Stimulated activated CD4-positive, alpha-beta T cell treated with anti-CD3 and anti-CD28 coated beads, Interleukin-2, amount 100 ng/mL, for 24 hours (primary cell): Measurements from ENCODE around the gene CAP1.

Source experiments
- DNase-seq, 2 donors: peaks; one replicate each; pipeline ENCODE4 v3.0.0-alpha.2; 2020

CAP1 gene

DNA sequence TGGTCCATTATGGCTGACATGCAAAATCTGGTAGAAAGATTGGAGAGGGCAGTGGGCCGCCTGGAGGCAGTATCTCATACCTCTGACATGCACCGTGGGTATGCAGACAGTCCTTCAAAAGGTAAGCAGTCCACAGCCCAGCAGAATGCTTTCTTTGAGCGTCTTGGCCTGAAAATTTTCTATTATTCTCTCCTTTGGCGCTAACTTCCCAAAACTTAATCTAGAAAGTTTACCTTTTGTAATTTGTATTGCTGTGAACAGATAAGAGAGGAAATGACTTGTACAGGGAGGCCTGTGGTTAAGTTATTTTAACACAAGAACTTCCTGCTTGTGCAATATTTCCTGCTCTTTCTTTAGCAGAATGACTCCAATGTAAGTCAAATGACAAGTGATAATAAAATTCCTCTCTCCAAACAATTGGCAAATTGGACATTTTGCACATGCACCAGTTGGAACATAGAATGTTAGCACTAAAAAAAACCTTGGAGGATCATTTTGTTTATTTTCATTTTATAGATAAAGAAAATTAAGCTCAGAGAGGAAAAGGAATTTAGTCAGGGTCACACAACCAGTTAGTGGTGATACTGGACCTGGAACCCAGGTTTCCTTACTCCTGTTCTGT is 18.9 kb downstream of the CAP1 start:
- no peak for DNase-seq

DNA sequence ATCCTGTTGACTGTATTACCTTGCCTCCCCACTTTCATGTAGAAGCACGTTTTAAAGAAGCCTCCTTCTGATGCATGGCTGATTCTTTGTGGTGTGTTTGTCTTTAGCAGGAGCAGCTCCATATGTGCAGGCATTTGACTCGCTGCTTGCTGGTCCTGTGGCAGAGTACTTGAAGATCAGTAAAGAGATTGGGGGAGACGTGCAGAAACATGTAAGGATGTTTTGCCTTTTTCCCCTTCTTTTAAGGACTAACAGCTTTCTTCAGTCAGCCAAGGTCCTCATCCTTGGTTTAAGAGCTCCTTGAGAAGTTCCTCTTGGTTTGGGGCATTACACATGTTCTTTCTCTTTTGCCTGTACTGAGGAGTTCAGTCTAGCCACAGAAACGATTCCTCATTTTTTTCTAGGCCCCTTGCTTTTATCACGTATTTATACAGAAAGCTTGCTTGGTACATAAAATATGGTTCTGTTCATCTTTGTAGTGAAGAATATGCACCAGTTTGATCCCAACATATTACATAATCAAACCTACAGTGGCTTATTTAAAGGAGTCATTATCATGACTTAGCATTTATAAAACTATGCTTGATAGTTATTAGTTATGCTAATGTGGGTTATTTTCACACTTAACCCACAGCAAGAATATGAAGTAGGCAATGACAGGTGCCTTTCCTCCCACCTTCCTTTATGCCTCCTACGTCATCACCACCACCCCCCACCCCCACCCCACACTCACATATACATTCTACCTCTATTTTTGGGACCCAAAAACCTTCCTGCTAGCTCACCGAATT is 19.6 kb downstream of the CAP1 start:
- no peak for DNase-seq

DNA sequence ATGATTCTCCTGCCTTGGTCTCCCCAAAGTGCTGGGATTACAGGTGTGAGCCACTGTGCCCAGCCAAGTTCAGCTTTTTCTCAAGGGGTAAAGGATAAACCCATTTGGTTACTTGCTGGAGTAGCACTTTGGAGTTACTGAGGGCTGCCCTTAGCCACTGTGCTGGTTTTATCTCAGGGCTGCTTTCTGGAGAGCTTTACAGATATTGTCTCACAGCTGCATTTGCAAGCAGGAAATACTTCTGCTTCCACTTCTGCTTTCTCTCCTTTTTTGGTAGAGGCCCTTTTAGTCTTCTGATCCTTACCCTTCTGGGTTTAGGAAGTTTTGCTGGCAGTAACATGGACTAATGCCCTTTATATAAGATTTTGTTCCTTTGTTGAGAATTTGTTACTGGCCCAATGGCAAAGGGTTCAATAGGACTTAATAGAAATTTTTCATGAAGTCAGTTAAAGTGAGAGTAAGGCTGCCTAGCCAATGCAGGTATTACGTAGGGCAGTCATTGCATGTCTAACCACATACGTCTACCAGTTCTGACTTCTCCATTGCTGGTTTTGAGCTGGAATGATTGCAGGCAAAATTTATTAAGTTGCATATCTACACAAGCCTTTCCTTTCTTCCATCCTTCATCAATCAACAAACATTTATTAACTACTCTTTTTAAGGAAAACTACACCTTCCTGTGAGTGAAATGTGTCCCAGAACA is 24.4 kb downstream of the CAP1 start:
- no peak for DNase-seq

DNA sequence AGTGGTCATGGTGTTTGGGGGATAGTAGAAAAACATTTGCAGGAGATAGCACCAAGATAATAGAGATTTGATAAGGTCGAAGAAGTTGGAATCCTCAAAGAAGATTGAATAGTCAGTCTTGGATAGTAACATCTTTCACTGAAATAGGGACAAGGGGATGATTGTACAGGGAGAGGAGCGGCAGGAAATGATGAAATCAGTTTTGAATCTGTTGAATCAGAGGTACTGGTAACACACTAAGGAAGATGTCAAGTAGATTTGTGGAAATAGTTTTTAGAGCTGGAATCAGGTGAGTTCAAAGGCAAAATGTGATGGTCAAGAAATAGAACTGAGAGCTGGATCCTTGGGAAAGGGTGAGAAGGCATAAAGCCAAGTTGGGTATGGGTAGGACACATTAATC is 26.5 kb downstream of the CAP1 start:
- DNase-seq = no peak

DNA sequence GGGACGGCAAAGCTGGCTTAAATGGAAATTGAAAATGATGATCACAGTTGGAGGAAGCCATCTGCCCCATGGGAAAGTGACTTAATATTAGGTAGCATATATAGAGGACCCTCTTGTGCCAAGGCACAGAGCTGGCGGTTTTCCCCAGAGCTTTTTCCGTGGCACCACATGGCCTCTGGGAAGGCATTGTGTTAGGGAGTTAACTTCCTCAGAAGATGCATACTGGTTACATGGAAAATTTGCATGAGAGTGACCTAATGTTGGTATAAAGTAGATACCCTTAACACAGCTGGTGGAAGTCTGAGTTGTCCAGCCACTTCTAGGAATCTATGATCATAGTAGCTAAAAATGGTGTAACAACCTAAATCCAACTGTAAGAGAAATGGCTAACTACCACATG is 27.3 kb downstream of the CAP1 start:
- DNase-seq = no peak

DNA sequence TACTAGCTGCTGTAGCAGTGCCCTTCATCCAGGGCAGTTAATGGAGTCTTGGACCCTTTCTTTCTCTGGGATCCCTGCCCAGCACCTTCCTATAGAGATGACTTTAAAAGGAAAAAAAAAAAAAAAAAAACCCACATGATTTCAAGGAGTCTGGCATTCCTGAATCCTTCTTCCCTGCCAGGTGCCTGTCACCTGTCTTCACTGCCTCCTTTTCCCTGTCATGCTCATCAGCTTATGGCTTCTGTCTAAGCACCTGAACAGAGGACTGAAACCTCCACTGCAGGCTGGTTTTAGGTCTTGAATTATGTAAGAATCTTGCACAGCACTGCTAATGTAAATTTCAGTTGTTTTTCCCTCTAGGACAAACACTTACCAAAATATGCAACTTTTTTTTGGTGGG is 31.6 kb downstream of the CAP1 start:
- DNase-seq = no peak

DNA sequence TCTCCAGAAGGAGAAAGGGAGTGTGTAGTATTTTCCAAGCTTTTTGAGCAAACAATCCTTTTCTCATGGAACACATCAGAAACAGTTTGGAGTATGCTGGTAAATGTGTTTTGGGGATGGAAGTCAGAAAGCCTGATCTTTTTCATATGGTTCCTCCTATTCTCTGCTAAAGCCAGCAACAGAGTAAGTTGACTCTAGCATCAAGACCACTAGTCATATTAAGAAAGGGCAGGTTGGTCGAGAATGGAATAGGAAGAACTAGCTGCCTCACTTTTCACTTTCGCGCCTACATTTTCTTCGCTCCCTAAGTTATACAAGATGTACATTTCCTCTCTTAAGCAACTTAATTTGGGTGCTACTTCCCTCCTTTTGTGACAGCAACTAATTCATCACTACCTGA is 32.5 kb downstream of the CAP1 start:
- no peak for DNase-seq

DNA sequence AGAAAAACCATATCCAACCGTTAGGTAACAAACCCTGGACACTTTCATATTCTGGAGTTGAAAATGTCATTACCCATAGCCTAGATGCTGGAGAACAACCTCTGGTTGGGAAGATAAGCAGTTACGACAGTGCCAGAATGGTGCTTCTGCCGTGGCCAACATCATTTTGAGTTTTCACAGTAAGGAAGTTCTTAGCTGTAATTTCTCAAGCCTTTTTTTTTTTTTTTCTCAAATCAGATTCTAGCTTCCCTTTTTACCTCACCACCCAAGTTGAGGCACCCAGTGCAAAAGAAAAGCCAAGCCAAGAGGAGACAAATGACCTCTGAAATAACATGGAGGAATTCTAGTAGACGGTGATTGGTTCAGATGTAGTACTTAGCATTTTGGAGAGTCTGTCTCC is 34.7 kb downstream of the CAP1 start:
- no peak for DNase-seq

DNA sequence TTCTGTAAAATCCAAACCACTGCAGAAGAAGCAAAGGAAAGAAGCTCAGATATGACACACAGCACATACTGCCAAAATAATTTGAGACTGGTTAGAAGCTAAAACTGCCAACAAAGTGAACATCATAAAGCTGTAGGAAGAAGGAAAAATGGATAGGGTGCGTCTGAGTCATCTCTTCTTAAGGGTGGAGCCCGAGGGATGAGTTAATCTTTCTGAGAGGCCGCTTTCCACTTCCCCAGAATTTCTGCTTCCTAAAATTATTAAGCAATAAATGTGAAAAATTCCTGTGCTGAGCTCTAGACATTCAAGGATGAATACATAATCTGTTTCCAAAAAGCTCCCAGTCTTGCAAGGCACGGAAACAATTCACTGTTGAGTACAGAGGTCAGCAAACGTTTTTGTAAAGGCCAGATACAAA is 36.4 kb downstream of the CAP1 start:
- DNase-seq = no peak

DNA sequence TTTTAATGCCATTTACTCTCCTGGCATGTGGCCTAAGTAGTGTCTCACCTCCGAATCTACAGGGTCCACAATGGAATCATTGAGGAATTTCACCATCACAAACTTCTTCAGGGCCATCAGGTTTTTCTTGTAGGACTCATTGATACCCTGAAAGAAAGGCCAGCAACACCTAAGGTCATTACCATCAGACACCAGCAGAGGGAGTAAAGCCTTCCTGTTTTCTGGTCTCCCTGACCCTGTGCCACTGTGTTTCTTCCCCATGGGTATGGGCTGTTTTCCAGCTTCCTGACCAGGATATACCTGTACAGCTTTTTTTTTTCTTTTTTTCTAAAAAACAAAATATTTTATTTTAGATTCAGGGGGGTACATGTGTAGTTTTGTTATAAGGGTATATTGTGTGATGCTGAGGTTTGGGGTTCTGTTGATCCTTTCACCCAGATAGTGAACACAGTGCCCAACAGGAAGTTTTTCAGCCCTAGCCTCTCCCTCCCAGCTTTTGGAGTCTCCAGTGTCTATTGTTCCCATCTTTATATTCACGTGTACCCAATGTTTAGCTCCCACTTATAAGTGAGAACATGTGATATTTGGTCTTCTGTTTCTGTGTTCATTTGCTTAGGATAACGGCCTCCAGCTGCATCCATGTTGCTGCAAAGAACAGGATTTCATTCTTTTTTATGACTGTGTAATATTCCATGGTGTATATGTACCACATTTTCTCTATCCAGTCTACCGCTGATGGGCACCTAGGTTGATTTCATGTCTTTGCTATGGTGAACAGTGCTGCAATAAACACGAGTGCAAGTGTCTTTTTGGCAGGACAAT is 38.2 kb downstream of the CAP1 start:
- peak; percentile 37 to 60 for DNase-seq

DNA sequence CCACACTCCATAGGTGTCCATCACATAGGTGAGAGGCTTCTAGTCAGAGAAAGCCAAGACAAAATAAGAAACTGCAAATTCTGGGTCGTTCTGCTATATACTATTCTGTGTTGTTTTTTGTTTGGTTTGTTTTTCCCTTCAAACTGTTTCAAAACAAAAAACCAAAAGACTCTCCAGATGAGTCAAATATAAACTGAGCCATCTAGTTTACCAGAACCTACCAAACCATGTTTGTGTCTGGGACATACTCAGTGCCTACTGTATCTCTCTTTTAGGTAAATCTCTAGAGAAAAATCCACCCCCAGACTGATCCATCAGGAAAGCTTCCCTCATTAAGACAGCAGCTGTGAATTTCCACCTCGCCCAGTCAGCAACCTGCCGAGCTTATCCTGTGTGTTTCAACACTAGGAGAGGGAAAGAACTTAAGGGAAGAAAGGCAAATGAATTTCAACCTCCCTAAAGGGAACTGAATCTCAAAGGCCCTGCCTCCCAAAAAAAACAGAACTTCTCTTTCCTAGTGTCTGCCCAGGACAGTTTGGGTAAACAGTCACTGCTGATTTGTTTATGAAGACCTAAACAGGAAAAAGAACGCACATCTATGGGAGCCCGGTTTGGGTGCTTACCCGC is 39.4 kb downstream of the CAP1 start:
- no peak for DNase-seq

DNA sequence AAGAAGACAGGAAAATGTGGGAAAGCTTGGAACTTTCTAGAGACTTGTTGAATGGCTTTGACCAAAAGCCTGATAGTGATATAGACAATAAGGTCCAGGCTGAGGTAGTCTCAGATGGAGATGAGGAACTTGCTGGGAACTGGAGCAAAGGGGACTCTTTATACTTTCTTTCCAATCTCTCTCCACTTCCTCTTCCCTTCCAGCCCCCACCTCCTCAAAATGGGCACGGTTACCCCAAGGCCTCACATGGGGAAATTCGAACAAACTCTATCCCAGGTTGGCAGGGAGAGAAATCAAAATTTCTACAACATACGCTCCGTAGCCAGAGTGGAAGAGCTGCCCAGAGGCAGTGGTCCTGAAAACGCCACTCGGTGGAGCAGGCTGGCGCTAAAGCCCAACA is 41.3 kb downstream of the CAP1 start:
- DNase-seq = no peak

DNA sequence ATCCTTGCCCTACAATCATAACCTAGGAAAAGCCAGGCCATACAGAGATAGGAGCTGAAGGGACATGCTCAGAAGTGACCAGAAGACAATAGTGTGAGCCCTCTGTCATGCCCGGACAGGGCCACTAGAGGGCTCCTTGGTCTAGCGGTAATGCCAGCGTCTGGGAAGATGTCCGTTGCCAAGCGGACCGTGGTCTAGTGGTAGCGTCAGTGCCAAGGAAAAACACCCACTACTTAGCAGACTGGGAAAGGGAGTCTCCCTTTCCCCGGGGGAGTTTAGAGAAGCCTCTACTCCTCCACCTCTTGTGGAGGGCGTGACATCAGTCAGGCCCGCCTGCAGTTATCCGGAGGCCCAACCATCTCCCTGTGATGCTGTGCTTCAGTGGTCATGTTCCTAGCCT is 44.2 kb downstream of the CAP1 start:
- DNase-seq = peak; percentile 47 to 58

DNA sequence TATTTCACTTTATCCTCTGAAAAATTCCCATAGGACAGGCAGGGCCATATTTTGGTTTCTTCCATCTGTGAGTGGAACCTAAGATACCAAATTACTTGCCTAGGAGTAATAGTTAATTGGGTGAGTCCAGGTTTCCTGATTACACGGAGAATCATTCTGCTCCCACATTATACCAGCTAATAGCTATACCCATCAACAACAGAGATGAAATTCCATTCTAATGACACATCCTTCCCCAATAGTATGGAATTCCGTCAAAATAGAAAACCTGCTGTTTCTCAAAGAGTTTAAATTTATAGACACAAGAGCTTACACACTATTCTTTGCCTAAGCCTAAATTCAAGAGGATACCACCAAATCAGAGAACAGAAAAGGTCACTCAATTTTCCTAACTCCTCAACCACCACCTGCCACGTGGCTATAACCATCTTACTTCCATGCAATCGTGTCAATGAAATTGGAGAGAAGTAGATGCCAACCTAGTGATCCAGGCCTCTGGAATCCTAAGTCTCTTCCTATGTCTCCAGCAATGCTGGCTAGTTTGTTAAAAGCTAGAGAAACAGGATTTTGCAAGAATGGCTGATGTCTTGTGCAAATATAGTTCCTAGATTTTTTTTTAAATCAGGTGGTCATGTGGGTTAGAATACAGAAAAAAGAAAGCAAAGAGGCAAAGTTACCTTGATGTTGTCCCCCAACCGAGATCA is 50.3 kb downstream of the CAP1 start:
- DNase-seq = no peak

DNA sequence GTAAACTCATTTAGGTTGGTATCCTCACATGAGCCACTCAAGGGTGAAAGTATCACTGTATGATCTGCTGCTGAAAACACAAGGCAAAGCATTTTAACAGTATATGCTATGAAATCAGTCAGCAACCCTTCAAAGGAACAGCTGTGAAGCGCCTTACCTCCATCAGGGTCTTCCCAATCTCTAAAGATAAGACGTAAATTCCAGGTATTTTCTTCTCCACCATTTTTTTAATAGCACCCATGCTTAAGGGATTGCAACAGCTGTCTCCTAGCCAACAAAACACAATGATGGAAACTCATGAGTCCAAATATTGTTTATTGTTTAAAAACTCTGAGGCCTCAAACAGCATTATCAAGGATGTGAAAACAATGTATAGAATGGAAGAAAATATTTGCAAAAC is 51.7 kb downstream of the CAP1 start:
- no peak for DNase-seq

DNA sequence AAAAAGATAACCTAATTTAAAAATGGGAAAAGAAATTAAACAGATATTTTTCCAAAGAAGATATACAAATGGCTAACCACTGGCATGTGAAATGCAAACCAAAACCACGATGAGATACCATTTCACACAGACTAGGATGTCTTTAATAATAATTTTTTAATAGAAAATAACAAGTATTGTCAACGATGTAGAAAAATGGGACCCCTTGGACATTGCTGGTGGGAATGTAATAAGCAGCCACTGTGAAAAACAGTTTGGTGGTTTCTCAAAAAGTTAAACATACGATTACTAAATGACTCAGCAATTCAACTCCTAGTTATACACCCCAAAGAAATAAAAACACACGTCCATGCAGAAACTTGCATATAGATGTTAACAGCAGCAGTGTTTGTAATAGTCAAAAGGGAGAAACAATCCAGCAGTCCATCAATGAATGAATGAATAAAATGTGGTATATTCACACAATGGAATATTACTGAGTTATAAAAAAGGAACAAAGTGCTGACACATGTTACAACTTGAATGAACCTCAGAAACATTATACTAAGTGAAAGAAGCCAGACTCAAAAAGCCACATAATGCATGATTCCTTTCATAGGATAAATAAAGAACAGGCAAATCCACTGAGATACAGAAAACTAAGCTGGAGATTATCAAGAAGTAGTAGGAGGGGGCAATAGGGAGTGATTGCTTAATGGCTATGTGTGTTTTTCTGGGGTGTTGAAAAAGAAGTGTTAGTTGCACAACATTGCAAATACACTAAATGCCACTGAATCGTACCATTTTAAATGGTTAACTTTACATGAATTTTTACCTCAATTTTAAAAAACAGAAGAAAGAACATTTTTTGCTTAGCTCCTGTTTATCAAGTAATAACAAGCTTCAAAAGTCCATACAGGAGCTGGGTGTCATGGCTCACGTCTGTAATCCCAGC is 52.4 kb downstream of the CAP1 start:
- DNase-seq = no peak

DNA sequence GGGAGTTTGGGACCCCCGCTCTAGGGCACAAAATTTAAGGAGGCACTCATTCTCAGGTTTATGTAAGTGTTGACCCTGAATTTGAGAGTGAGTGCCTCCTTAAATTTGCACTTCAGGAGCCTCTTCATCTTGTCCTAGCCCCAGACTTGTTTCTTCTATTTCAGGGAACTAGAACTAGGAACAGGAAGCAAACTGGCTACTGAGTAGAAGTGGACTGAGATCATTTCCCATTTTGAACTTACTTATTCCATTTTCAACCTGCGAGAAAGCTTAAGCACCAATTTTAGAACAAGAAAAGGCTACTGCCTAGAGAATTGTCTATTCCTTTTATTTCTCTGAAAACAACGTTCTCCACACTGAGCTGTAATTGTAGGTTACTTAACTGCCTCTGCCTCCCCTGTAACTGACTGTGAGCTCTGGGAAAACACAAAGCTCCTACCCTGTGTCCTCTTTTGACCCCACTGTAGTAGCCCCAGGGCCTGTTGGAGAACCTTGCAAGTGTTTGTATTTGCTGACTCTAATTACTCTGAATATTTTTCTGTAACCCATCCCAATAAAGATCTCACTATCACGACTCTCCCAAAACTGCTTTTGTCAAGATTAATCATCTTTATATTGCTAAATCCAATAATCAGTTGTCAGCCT is 54.1 kb downstream of the CAP1 start:
- DNase-seq = no peak

DNA sequence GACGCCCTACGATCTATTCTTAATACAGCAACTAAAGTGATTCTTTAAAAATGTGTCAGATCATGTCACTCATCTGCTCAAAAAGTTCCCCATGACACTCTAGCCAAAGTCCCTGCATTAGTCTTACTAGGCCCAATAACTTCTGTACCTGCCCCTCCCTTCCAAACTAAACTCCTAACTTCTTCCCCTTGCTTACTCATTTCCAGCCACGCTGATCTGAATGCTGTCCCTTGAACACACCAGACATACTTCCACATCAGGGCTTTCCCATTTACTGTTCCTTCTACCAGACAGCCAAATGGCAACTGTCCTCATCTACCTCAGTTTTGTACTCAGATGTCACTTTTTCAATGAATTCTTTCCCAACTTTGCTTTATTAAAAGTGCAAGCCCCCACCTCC is 55.3 kb downstream of the CAP1 start:
- DNase-seq = no peak

DNA sequence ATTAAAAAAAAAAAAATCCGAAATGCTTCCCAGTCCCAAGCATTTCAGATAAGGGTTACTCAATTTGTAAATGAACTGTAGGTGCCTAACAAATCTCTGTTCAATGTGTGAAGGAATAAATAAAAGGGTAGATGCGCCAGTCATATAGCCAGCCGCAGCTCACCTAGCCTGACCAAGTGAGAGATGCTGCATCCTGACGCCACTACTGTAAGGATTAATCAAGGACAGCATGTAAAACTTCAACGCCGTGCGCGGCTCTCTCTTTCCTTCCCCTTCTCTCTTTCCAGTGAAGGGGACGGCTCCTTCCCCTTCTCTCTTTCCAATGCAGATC is 56.1 kb downstream of the CAP1 start:
- no peak for DNase-seq

DNA sequence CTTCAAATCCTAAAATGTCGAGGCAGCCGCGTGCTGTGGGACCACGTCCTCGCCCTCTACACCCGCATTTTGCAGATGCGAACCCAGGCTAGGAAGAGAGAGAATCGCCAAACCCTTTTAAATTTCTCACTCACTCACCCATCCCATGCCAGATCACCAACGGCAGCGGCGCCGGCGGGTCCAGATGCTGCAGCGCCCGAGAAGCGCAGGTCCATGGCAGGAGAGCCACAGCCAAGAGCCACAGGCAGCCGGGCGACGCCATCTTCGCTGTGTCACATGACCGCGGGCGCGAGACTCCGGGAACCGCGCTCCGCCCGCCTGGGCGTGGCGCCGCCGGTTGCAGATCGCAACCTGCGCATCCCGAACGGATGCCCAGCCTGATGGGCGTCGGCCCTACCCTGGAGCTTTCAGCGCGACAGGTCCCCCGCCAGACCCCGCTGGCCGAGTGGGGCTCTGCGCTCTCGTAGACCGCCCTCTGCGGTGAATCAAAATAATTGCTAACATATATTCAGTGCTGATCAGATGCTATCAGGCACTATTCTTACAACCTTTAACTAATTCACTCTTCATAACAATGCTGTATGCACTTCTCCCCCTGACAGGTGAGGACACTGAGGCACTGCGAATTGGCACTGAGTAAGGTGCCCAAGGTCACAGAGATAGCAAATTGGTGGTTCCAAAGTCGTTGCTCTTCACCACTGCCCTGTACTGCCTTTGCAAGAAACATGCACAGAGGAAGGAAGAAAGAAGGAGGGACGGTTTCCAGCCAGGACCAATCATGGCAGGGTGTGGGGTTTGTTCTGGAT is 56.7 kb downstream of the CAP1 start, which contains the start of gene PPT1:
Gene PPT1 (minus strand): TSS at position 276 of the 806 bp plus-strand sequence. CDS start 14 bp downstream, at position 262.
- peak; percentile 80 to 84 for DNase-seq
